ENCODE data around the gene POLR3G.

DNA sequence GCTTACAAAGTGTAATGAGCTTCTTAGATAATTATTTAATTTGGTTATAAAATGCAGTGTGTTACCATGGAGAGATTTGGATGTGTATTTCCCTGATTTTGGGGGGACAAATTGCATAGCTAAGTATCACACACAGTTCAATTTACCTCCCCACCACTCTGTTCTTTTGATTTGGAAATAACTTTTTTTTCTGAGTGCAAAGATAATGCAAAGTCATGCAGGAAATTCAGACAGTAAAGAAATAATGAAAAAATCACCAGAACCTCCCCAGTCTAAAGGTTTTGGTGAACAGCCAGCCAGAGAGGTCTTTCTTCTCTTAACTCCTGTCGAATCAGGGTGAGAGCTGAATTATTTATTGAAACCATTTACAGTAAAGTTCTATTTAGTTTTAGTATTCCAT lies 87.1 kb downstream of the POLR3G start:
- TF ChIP-seq, protein P1, sequence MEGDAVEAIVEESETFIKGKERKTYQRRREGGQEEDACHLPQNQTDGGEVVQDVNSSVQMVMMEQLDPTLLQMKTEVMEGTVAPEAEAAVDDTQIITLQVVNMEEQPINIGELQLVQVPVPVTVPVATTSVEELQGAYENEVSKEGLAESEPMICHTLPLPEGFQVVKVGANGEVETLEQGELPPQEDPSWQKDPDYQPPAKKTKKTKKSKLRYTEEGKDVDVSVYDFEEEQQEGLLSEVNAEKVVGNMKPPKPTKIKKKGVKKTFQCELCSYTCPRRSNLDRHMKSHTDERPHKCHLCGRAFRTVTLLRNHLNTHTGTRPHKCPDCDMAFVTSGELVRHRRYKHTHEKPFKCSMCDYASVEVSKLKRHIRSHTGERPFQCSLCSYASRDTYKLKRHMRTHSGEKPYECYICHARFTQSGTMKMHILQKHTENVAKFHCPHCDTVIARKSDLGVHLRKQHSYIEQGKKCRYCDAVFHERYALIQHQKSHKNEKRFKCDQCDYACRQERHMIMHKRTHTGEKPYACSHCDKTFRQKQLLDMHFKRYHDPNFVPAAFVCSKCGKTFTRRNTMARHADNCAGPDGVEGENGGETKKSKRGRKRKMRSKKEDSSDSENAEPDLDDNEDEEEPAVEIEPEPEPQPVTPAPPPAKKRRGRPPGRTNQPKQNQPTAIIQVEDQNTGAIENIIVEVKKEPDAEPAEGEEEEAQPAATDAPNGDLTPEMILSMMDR (conservative IDR thresholded peaks at IDR 0.05; ENCODE audit: low read length) = no peak
- no peak for TF ChIP-seq EZH2phosphoT487 (IDR thresholded peaks at IDR 0.05; ENCODE audit: borderline replicate concordance, low read depth, low read length)
